Panc1 (cell line): ENCODE measurements around the gene SYCN. TPM values are rescaled to one million over a fixed set of nuclear protein-coding genes. Genes with fewer than 3 reads are reported as not detected.
"Not testable (repeated sequence)": the region's sequence is repeated elsewhere in the genome, so short reads cannot be mapped to it uniquely, and the experiment has no call there.

Source experiments
- ATAC-seq: fragments of 200-7000 bp; cut with Tn5 transposase; 2 replicates; pipeline ENCODE4 v1.9.1; 2020; ENCODE audit warnings: mild to moderate bottlenecking, moderate library complexity
- BruUV-seq: library from RNA; stranded (reverse); fragments of 400-500 nt; replicated peaks from 2 replicates; lab custom pipeline; 2021; lab: Mats Ljungman, UMichigan
- CTCF ChIA-PET: fragments of 300-600 bp; sonication (Branson Sonifier 250); formaldehyde crosslinking; loops from one replicate; lab custom pipeline; 2022; ENCODE audit warnings: antibody characterized with exemption; lab: Charles Lee
- POLR2A ChIA-PET: fragments of 300-600 bp; sonication (Branson Sonifier 250); formaldehyde crosslinking; loops from one replicate; lab custom pipeline; 2022; ENCODE audit warnings: antibody characterized with exemption; lab: Charles Lee
- DNase-seq: peaks from one replicate; pipeline ENCODE4 v3.0.0-alpha.2; 2010; ENCODE audit warnings: low read depth, low spot score
- H3K27ac ChIP-seq: 2 replicates; pipeline ENCODE4 v1.5.1; 2011; ENCODE audit warnings: mild to moderate bottlenecking, low read length, inconsistent platforms
- H3K27me3 ChIP-seq: fragments of 200-500 bp; sonication (Bioruptor generic); 2 replicates; pipeline ENCODE4 v1.6.0; 2014; ENCODE audit warnings: low read length, inconsistent platforms; ENCODE audit not compliant: control insufficient read depth, insufficient read depth
- H3K36me3 ChIP-seq: fragments of 200-500 bp; sonication (Bioruptor generic); 2 replicates; pipeline ENCODE4 v1.5.1; 2014; ENCODE audit warnings: inconsistent platforms, mild to moderate bottlenecking, low read length, moderate library complexity; ENCODE audit not compliant: control insufficient read depth, insufficient read depth
- H3K4me1 ChIP-seq: 2 replicates; pipeline ENCODE4 v1.5.1; 2011; ENCODE audit warnings: inconsistent platforms, mild to moderate bottlenecking, low read length, moderate library complexity; ENCODE audit not compliant: control insufficient read depth, insufficient read depth
- H3K4me3 ChIP-seq, 2 experiments: 2 replicates each; pipeline ENCODE4 v1.5.1; 2011 to 2012; ENCODE audit warnings: low read depth in 2 of 2, low read length in 2 of 2, mild to moderate bottlenecking in 2 of 2, inconsistent platforms in 1 of 2, moderate library complexity in 1 of 2
- H3K9me3 ChIP-seq: fragments of 200-500 bp; sonication (Bioruptor generic); 2 replicates; pipeline ENCODE4 v1.5.1; 2014; ENCODE audit warnings: low read depth, mild to moderate bottlenecking, inconsistent platforms, low read length, moderate library complexity; ENCODE audit not compliant: control insufficient read depth, insufficient read depth
- CTCF ChIP-seq: fragments of 450-650 bp; IDR thresholded peaks from 2 replicates; pipeline ENCODE4 v1.5.1; 2017; ENCODE audit warnings: mild to moderate bottlenecking
- POLR2AphosphoS5 ChIP-seq: IDR thresholded peaks from 2 replicates; pipeline ENCODE4 v1.6.1; 2012; ENCODE audit warnings: mild to moderate bottlenecking, low read depth, low read length, moderate library complexity
- REST ChIP-seq, 2 experiments: IDR thresholded peaks; 2 replicates each; pipeline ENCODE4 v1.6.1; 2011 to 2012; ENCODE audit warnings: low read depth in 2 of 2, control low read depth in 1 of 2, low read length in 1 of 2, mild to moderate bottlenecking in 1 of 2, moderate library complexity in 1 of 2; ENCODE audit not compliant: insufficient read depth in 1 of 2
- SIN3A ChIP-seq: IDR thresholded peaks from 2 replicates; pipeline ENCODE4 v1.6.1; 2012; ENCODE audit warnings: low read depth, mild to moderate bottlenecking, low read length, moderate library complexity, borderline replicate concordance; ENCODE audit not compliant: insufficient read depth
- TCF7L2 ChIP-seq: IDR thresholded peaks from 2 replicates; pipeline ENCODE4 v1.6.1; 2011; ENCODE audit warnings: mild to moderate bottlenecking, low read depth, low read length, inconsistent platforms
- in situ Hi-C: cut with HindIII; loops from 2 replicates; pipeline ENCODE4 v1.10.0; 2016; ENCODE audit warnings: low sequenced_read_pairs, low pct_unique_long_range_greater_than_20kb
- intact Hi-C: fragments of 100-400 bp; cut with micrococcal nuclease; formaldehyde crosslinking; loops from one replicate; pipeline ENCODE4 v1.10.0; 2022; ENCODE audit not compliant: unreplicated experiment
- total RNA-seq: library from RNA; stranded (reverse); gene quantifications from one replicate; pipeline ENCODE4 v1.2.1, GENCODE V29; 2021; ENCODE audit not compliant: unreplicated experiment

SYCN gene
- total RNA-seq, 1 experiment from 2014 or later: 0.33 TPM

GRCh38 chr19:39247701-39248664 lies 43.9 kb upstream of the SYCN start:
- intact Hi-C loops (no loop called here), in situ Hi-C loops (no loop called here)
- BruUV-seq: no TSS peak
- no peak overlapping the region for H3K27ac ChIP-seq
- POLR2A ChIA-PET: no interaction called here
- H3K9me3 ChIP-seq: no peaks in the 10 kb centered on the region
- H3K4me1 ChIP-seq: no peaks in the 10 kb centered on the region
- peaks cover 6% of the 10 kb centered on the region; the same call in 1 of the 2 replicates for H3K27me3 ChIP-seq
- H3K4me3 ChIP-seq: no peak overlapping the region
- CTCF ChIA-PET: interaction anchor here (0.6 kb wide), 1 partner anchor 74 kb away, joined by 3 read pairs; no protein-coding TSS in a partner anchor
- no peak for DNase-seq
- TF ChIP-seq REST (IDR thresholded peaks at IDR 0.05; ENCODE audit: insufficient read depth in 1 of 2, low read depth in 2 of 2, low read length in 1 of 2) (no peak), TCF7L2 (no peak), SIN3A (no peak), CTCF (no peak), POLR2AphosphoS5 (no peak)
- no peak for ATAC-seq
- H3K36me3 ChIP-seq: no peaks in the 10 kb centered on the region

GRCh38 chr19:39246951-39247669 lies 43.0 kb upstream of the SYCN start:
- peak; percentile 14; the same call in 1 of the 2 replicates for ATAC-seq
- peaks cover 3% of the 10 kb centered on the region; the same call in 1 of the 2 replicates for H3K27me3 ChIP-seq
- H3K4me1 ChIP-seq: no peaks in the 10 kb centered on the region
- no peaks in the 10 kb centered on the region for H3K9me3 ChIP-seq
- in situ Hi-C loops (no loop called here), intact Hi-C loops (no loop called here)
- H3K36me3 ChIP-seq: no peaks in the 10 kb centered on the region
- ChIA-PET POLR2A (interaction anchor here (0.6 kb wide), 1 partner anchor 845 kb away, joined by 4 read pairs; no protein-coding TSS in a partner anchor), CTCF (interaction anchor here (0.6 kb wide), 1 partner anchor 339 kb away, joined by 3 read pairs; no protein-coding TSS in a partner anchor)
- no peak overlapping the region for H3K27ac ChIP-seq
- no TSS peak for BruUV-seq
- TF ChIP-seq REST (IDR thresholded peaks at IDR 0.05; ENCODE audit: insufficient read depth in 1 of 2, low read depth in 2 of 2, low read length in 1 of 2): no peak
- TF ChIP-seq POLR2AphosphoS5: no peak
- TF ChIP-seq SIN3A: no peak
- no peak for DNase-seq
- no peak overlapping the region for H3K4me3 ChIP-seq

- H3K27me3 ChIP-seq, DNase-seq, in situ Hi-C loops, H3K4me3 ChIP-seq, BruUV-seq, H3K36me3 ChIP-seq, H3K4me1 ChIP-seq, H3K9me3 ChIP-seq, H3K27ac ChIP-seq, intact Hi-C loops: not testable (repeated sequence)
- ATAC-seq: peak; percentile 88
- ChIA-PET POLR2A (interaction anchor here (0.6 kb wide), 1 partner anchor 53 kb away, joined by 3 read pairs; no protein-coding TSS in a partner anchor), CTCF (interaction anchor here (0.6 to 0.7 kb wide), 7 partner anchors 14 to 525 kb away, joined by 3 to 6 read pairs (median 4); no protein-coding TSS in a partner anchor)
Measured at GRCh38 chr19:39245166-39245565, 41.1 kb upstream of the SYCN start.
